Right lobe of liver (tissue), 4 donors: Measurements from ENCODE around the gene STYK1.

Experiments
- POLR2A ChIP-seq: fragments of 450-650 bp; IDR thresholded peaks from one replicate; pipeline ENCODE4 v1.6.1; 2017; ENCODE audit warnings: antibody characterized with exemption, mild to moderate bottlenecking
- TF ChIP-seq, protein P1 (sequence below), 4 donors: fragments of 200-600 bp in 3 of 4; fragments of 450-650 bp in 1 of 4; IDR thresholded peaks; one replicate each; pipeline versions ENCODE4 v1.5.1 to v1.8.0; 2016 to 2022; ENCODE audit warnings: antibody characterized with exemption in 4 of 4, mild to moderate bottlenecking in 2 of 4
- donor health status: DM: no; HTN: no; CAD: no.
- donor health status: DM: no; HTN: no; CAD: no.
- donor health status: DM: no; HTN: yes; CAD: no.

DNA sequence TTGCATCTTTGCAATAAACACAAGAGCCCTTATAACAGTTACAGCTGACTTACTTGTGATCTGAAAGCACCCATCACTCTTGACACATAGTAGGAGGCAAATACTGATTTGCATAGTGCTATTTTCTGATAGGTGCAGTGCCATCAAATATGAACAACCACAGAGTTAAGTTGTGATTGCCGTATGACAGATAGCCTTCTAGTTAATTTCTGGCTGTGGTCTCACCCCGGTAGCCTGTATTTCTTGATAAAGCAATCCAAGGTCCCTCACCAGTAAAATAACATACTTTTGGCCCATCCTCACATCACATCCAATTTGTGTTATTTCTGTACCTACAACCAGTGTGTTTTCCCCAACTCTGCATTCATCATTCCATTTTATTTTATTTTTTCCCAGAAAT, 23.3 kb upstream of the STYK1 start:
- no peak for TF ChIP-seq POLR2A
- TF ChIP-seq, protein P1, sequence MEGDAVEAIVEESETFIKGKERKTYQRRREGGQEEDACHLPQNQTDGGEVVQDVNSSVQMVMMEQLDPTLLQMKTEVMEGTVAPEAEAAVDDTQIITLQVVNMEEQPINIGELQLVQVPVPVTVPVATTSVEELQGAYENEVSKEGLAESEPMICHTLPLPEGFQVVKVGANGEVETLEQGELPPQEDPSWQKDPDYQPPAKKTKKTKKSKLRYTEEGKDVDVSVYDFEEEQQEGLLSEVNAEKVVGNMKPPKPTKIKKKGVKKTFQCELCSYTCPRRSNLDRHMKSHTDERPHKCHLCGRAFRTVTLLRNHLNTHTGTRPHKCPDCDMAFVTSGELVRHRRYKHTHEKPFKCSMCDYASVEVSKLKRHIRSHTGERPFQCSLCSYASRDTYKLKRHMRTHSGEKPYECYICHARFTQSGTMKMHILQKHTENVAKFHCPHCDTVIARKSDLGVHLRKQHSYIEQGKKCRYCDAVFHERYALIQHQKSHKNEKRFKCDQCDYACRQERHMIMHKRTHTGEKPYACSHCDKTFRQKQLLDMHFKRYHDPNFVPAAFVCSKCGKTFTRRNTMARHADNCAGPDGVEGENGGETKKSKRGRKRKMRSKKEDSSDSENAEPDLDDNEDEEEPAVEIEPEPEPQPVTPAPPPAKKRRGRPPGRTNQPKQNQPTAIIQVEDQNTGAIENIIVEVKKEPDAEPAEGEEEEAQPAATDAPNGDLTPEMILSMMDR (IDR thresholded peaks at IDR 0.05), result no peak
